ENCODE data around the gene MARVELD1.

GRCh38 chr10:97714401-97715258 is 1.1 kb downstream of the MARVELD1 start:
- TF ChIP-seq CTCF (IDR thresholded peaks at IDR 0.05) (no peak), POLR2AphosphoS5 (IDR thresholded peaks at IDR 0.05) (peak; percentile 26 to 48 (median 45)), EP300 (IDR thresholded peaks at IDR 0.05) (no peak)

All from stomach (tissue), 4 donors.